Measurements from ENCODE around the gene SLC25A24.
"Not testable (repeated sequence)": the region's sequence is repeated elsewhere in the genome, so short reads cannot be mapped to it uniquely, and the experiment has no call there.

Gene SLC25A24

GRCh38 chr1:108199781-108200686 lies at the start of gene SLC25A24:
Gene SLC25A24 (minus strand): TSS chr1:108200343. CDS start chr1:108200138, 205 bp downstream.
- DNase-seq (ENCODE audit: low read depth): peak; percentile 48

DNA sequence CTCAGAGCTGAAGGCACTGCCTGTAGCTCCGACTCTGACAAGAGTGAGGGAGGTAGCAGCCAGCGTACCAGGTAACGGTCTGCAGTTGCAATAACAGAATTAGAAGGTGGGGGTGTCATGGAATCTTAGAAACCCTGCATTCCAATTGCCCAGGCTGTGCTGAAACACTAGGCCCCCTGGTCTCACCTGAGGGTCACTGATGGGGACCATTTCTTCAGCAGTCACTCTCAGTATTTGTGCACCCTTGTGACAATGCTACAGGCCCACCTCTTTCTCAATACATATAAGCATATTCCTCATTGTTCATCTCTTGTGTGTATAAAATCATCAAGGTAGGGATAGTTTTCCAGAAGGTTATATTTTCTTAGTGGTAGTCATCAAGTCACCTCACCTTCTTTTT lies 43.8 kb upstream of the SLC25A24 start, which contains the start of gene NBPF4:
Gene NBPF4, minus strand, starts transcription at position 101 of the 400 bp plus-strand sequence. CDS start 315 bp downstream, outside the sequence.
- not testable (repeated sequence) for DNase-seq (ENCODE audit: low read depth)

GRCh38 chr1:108239426-108239825 lies 39.3 kb upstream of the SLC25A24 start:
- DNase-seq (ENCODE audit: low read depth): not testable (repeated sequence)

GRCh38 chr1:108235308-108235707 lies 35.2 kb upstream of the SLC25A24 start:
- not testable (repeated sequence) for DNase-seq (ENCODE audit: low read depth)

DNA sequence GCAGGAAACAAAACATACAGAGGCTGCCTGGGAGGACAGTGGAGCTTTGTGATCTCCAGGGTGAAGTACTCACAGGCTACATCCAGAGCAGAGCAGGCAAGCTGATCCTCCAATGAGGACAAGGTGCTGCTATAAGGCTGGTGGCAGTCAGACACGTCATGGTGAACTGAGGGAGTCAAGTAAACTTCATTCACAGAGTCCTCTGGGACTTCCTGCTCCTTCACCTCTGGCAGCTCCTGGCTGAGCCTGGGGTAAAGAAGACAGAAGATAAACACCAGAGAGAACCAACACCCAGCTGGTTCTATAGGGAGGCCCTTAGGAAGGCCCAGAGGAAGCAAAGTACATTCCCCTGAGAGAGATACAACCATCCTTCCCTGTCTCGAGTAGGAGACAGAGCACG lies 32.0 kb upstream of the SLC25A24 start:
- DNase-seq (ENCODE audit: low read depth): not testable (repeated sequence)

DNA sequence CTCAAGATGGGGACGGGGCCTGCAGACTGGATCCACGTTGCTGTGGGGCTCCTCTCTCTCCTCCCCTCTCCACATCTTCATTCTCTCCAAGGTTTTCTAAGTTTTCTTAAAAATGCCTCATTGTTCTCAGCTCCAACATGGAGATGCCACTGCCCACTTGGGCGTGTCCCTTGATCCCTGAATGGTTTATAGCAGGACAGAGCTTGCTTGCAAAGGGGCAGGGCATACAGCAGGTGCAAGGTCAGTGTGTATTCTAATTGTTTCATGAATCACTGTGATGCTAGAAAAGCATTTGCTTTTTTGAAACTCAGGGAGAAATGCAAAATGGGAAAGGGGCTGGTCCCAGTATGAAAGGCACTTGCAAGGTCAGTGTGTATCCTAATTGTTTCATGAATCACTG lies 29.8 kb upstream of the SLC25A24 start:
- not testable (repeated sequence) for DNase-seq (ENCODE audit: low read depth)

GRCh38 chr1:108227772-108228171 lies 27.6 kb upstream of the SLC25A24 start:
- not testable (repeated sequence) for DNase-seq (ENCODE audit: low read depth)

DNA sequence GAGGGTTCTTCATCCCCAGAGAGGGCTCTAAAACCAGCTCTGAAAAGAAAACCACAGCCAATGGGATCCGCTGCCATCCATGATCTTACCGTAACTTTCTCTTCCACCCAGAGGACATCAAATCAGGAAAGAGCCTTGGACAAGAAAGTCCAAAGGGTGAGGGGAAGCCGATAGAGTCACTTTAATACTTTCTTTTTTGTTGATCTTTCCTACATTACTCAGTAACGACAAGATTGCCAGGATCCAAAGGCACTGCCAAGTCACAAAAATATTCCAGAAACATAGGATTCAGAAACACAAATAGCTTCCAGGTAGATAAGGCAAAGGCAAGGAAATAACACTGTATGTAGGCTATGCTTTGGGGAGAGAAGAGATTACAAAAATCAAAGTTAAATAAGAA lies 26.7 kb upstream of the SLC25A24 start:
- DNase-seq (ENCODE audit: low read depth): not testable (repeated sequence)

DNA sequence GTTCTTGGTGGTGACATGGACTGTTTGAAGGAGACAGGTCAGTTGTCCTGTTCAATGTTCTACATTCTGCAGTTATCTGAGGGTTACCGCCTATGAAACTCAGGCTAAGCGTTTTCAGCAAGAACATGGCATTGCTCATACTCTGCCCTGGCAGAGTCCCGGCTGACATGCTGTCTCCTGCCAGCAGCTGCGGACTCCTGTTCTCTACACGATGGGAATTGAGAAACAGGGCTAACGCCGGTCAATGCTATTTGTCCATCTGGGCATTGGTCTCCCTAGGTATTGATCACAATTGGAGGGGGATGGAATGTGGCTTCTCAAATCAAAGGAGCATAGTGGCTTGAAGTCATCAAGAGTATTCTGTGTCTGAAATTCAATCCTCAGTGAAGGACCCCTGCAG lies 23.1 kb upstream of the SLC25A24 start:
- not testable (repeated sequence) for DNase-seq (ENCODE audit: low read depth)

DNA sequence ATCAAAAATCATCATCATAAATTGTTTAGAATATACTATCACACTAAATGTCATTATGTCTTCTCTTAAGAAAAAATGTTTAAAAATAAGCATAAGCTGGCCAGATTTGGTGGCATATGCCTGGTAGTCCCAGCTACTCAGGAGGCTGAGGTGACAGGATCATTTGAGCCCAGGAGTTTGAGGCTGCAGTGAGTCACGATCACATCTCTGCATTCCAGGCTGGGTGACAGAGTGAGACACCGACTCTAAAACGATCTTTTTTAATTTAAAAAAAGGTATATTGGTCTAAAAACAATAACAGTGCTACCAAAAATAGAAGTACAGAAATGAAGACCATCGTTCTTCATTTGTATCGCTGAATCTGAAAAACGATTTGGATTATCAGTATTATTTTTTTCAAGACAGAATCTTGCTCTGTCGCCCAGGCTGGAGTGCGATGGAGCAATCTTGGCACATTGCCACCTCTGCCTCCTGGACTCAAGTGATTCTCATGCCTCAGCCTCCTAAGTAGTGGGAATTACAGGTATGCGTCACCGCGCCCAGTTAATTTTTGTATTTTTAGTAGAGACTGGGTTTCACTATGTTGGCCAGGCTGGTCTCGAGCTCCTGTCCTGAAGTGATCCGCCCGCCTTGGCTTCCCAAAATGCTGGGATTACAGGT lies 17.5 kb upstream of the SLC25A24 start:
- DNase-seq (ENCODE audit: low read depth): not testable (repeated sequence)

- not testable (repeated sequence) for DNase-seq (ENCODE audit: low read depth)
Observed at GRCh38 chr1:108217007-108217406, 16.9 kb upstream of the SLC25A24 start.

DNA sequence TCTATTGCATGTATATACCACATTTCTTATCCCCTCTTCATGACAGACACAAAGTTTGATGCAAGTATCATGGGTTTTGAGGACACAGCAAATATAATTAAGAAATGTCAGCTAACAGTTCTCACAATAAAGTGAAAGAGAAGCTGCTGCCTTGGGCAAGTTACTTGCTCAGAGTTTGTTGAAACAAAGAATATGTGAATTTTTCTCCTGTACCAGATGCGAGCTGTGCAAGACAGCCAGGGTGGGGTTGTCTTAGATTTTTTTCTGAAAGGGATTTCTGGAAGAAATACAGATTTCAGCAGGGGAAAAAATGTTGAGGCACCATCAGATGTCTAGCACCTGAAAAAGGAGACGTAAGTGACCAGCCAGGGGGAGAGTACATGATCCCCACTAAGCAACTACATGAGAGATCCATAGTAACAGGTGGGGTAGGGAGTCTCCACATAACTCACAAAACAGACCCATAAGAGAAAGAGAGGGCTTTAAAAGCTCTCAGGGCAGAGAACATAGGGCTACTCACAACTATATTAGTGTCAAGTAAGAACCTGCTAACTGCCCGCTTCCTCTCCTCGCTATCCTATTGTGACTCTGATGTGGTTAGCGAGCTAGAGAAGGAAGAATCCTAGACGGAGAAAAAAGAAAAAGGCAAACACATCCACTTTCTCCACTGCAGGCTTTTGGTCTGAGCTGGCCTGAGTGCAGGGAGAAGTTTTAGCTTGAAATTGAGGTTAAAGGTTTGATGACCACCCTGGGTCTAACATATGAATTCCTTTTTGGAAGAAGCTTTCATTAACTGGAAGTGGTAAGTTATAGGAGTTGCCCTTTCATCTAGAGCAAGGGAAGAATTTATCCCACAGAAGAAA lies 16.1 kb upstream of the SLC25A24 start:
- not testable (repeated sequence) for DNase-seq (ENCODE audit: low read depth)

GRCh38 chr1:108214641-108215465 lies 14.7 kb upstream of the SLC25A24 start:
- not testable (repeated sequence) for DNase-seq (ENCODE audit: low read depth)

GRCh38 chr1:108211014-108211413 lies 10.9 kb upstream of the SLC25A24 start:
- DNase-seq (ENCODE audit: low read depth): no peak

DNA sequence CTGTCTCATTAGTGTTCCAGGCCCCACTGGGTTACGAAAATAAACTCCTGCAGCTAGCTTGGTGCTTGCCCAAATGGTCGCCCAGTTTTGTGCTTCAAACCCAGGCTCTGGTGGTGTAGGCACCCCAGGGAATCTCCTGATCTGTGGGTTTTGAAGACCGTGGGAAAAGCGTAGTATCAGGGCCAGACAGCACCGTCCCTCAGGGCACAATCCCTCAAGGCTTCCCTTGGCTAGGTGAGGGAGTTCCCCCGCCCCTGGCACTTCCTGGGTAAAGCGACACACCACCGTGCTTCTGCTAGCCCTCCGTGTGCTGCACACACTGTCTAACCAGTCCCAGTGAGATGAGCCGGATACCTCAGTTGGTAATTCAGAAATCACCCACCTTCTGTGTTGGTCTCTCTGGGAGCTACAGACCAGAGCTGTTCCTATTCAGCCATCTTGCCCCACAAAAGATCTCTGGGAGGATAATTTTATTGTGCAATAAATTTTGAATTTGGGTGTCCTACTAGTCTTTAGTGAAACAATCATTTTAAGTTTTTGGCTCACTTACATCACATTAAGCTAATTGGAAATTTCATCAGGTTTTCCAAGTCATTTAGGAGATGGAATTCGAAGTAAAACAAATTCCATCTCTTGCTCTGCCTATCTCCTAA lies 9.4 kb upstream of the SLC25A24 start:
- DNase-seq (ENCODE audit: low read depth): no peak

GRCh38 chr1:108208724-108209446 lies 8.7 kb upstream of the SLC25A24 start:
- DNase-seq (ENCODE audit: low read depth): no peak

GRCh38 chr1:108203582-108203981 lies 3.4 kb upstream of the SLC25A24 start:
- DNase-seq (ENCODE audit: low read depth): not testable (repeated sequence)

DNA sequence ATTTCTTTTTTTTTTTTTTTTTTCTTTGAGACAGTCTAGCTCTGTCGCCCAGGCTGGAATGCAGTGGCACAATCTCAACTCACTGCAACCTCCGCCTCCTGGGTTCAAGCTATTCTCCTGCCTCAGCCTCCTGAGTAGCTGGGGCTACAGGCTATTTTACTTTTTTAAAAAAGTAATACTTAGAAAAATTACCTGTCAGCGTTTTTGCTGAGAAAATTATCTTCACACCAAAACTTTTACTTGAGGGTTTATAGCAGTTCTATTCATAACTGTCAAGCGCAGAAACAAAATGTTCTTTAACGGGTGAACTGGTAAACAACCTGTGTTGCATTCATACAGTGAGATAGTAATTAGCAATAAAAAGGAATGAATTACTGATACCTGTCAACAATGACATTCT lies 1.5 kb upstream of the SLC25A24 start:
- no peak for DNase-seq (ENCODE audit: low read depth)

GRCh38 chr1:108200687-108201051 lies 526 bp upstream of the SLC25A24 start:
- no peak for DNase-seq (ENCODE audit: low read depth)

DNA sequence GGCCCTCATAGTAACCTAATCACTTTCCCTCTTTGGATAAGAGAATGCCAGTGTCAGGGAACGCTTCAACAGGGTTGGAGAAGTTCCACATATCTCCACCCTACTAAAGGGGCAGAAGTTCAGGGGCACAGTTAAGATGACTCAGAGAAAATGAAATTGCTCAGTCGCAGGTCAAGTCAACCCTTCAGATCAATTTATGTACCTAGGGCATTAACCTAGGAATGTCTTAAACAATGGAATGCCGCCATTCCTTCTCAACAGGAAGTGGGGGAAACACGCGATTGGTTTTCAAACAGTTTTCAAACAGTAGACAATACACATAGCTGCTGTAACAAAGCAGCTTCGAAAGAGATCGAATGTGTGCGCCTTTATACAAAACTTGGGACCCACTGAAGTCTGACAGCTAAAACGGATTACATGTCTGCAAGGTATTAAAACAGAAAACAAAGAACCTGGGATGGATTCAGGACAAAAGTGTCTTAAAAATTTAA lies 897 bp downstream of the SLC25A24 start:
- DNase-seq (ENCODE audit: low read depth): no peak
